ENCODE measurements around the gene EIF3A. TPM values are rescaled to one million over a fixed set of nuclear protein-coding genes. Genes with fewer than 3 reads are reported as not detected.

The EIF3A gene
- total RNA-seq, 1 experiment from 2014 or later, result 214 TPM

DNA sequence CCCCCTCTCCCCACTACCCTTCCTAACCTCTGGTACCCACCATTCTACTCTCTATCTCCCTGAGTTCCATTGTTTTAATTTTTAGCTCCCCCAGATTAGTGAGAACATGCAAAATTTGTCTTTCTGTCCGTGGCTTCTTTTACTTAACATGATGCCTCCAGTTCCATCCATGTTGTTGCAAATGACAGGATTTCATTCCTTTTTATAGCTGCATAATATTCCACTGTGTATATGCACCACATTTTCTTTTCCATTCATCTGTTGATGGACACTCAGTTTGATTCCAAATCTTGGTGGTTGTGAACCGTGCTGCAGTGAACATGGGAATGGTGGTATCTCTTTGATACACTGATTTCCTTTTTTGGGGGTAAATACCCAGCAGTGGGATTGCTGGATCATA is 45.3 kb upstream of the EIF3A start:
- H3K4me1 ChIP-seq (ENCODE audit: control insufficient read depth, insufficient read depth, low read length), result peaks cover 3% of the 10 kb centered on the region; the same call in 1 of the 2 replicates
- in situ Hi-C loops (cut with HindIII; ENCODE audit: low pct_unique_long_range_greater_than_20kb, low sequenced_read_pairs), result no loop called here
- no TSS peak for BruUV-seq (replicated peaks)
- H3K4me3 ChIP-seq (ENCODE audit: low read depth in 2 of 2, low read length in 2 of 2), result no peak overlapping the region
- H3K27me3 ChIP-seq (ENCODE audit: control insufficient read depth, insufficient read depth, low read length), result no peaks in the 10 kb centered on the region
- DNase-seq (ENCODE audit: low read depth, low spot score), result no peak
- ChIA-PET POLR2A (no interaction called here), CTCF (no interaction called here)
- intact Hi-C loops (cut with micrococcal nuclease; ENCODE audit: unreplicated experiment), result no loop called here
- no peak overlapping the region for H3K27ac ChIP-seq (ENCODE audit: low read length)
- peaks cover 9% of the 10 kb centered on the region for H3K36me3 ChIP-seq (ENCODE audit: control insufficient read depth, insufficient read depth, low read length)
- TF ChIP-seq POLR2AphosphoS5 (IDR thresholded peaks at IDR 0.05; ENCODE audit: low read depth, low read length) (no peak), TCF7L2 (IDR thresholded peaks at IDR 0.05; ENCODE audit: low read depth, low read length) (no peak), CTCF (IDR thresholded peaks at IDR 0.05) (no peak), SIN3A (IDR thresholded peaks at IDR 0.05; ENCODE audit: borderline replicate concordance, insufficient read depth, low read depth, low read length) (no peak), REST (IDR thresholded peaks at IDR 0.05; ENCODE audit: insufficient read depth in 1 of 2, low read depth in 2 of 2, low read length in 1 of 2) (no peak)
- no peaks in the 10 kb centered on the region for H3K9me3 ChIP-seq (ENCODE audit: control insufficient read depth, insufficient read depth, low read depth, low read length)
- no peak for ATAC-seq

DNA sequence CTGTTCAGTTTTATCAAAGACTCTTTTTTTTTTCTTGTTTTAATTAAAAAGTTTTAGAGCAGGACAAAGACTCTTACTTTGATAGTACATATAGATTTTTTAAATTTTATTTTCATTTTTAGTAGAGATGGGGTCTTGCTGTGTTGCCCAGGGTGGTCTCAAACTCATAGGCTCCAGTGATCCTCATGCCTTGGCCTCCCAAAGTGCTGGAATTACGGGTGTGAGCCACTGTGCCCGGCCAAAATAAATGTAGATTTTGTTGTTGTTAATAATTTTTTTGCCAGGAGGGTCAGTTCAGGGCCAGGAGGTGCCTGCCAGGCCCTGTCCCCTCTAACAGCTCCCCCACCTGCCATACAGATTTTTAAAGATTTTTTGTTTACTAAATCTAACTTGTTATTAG is 40.3 kb upstream of the EIF3A start:
- no peak for DNase-seq (ENCODE audit: low read depth, low spot score)
- no peak for TF ChIP-seq REST (IDR thresholded peaks at IDR 0.05; ENCODE audit: insufficient read depth in 1 of 2, low read depth in 2 of 2, low read length in 1 of 2)
- no peak for TF ChIP-seq CTCF (IDR thresholded peaks at IDR 0.05)
- TF ChIP-seq TCF7L2 (IDR thresholded peaks at IDR 0.05; ENCODE audit: low read depth, low read length), result no peak
- no peak for TF ChIP-seq POLR2AphosphoS5 (IDR thresholded peaks at IDR 0.05; ENCODE audit: low read depth, low read length)
- no peak for TF ChIP-seq SIN3A (IDR thresholded peaks at IDR 0.05; ENCODE audit: borderline replicate concordance, insufficient read depth, low read depth, low read length)
- peaks cover 5% of the 10 kb centered on the region for H3K36me3 ChIP-seq (ENCODE audit: control insufficient read depth, insufficient read depth, low read length)
- ChIA-PET POLR2A (no interaction called here), CTCF (no interaction called here)
- no peaks in the 10 kb centered on the region for H3K9me3 ChIP-seq (ENCODE audit: control insufficient read depth, insufficient read depth, low read depth, low read length)
- H3K27ac ChIP-seq (ENCODE audit: low read length), result no peak overlapping the region
- no peaks in the 10 kb centered on the region for H3K4me1 ChIP-seq (ENCODE audit: control insufficient read depth, insufficient read depth, low read length)
- in situ Hi-C loops (cut with HindIII; ENCODE audit: low pct_unique_long_range_greater_than_20kb, low sequenced_read_pairs), result no loop called here
- ATAC-seq, result no peak
- BruUV-seq (replicated peaks), result no TSS peak
- no peak overlapping the region for H3K4me3 ChIP-seq (ENCODE audit: low read depth in 2 of 2, low read length in 2 of 2)
- no peaks in the 10 kb centered on the region for H3K27me3 ChIP-seq (ENCODE audit: control insufficient read depth, insufficient read depth, low read length)
- intact Hi-C loops (cut with micrococcal nuclease; ENCODE audit: unreplicated experiment), result no loop called here
